HEK293 (cell line): ENCODE measurements around the gene SPG11.

Source experiments
- CTCF ChIA-PET: fragments of 350-600 bp; formaldehyde crosslinking; extraction: SDS; loops from one replicate; lab custom pipeline; 2021; ENCODE audit warnings: antibody characterized with exemption; lab: Yijun Ruan, JAX
- POLR2A ChIA-PET: fragments of 300-600 bp; formaldehyde crosslinking; extraction: SDS; loops from one replicate; lab custom pipeline; 2020; ENCODE audit warnings: antibody characterized with exemption, inconsistent platforms; lab: Yijun Ruan, JAX
- H3K27ac ChIP-seq: fragments of 200-500 bp; sonication (Bioruptor generic); 2 replicates; pipeline ENCODE4 v1.5.1; 2014; ENCODE audit warnings: low read depth, low read length, control low read depth, inconsistent platforms; ENCODE audit errors: extremely low read depth
- H3K36me3 ChIP-seq, 2 experiments: fragments of 200-500 bp in 1 of 2; sonication (Bioruptor generic) in 1 of 2; 1 replicate in 1 of 2; 2 replicates in 1 of 2; pipeline ENCODE4 v1.5.1; 2014 to 2017; ENCODE audit warnings: inconsistent platforms in 2 of 2, low read length in 2 of 2; ENCODE audit not compliant: control insufficient read depth in 2 of 2, insufficient read depth in 1 of 2
- H3K4me1 ChIP-seq: fragments of 200-500 bp; sonication (Bioruptor generic); 2 replicates; pipeline ENCODE4 v1.5.1; 2014; ENCODE audit warnings: mild to moderate bottlenecking, low read length, inconsistent platforms; ENCODE audit not compliant: control insufficient read depth, insufficient read depth
- H3K4me3 ChIP-seq: 2 replicates; pipeline ENCODE4 v1.5.1; 2011; ENCODE audit warnings: low read depth, mild to moderate bottlenecking, control low read depth, low read length, moderate library complexity
- H3K9me3 ChIP-seq: fragments of 200-500 bp; sonication (Bioruptor generic); 2 replicates; pipeline ENCODE4 v1.5.1; 2014; ENCODE audit warnings: low read depth, low read length, inconsistent platforms; ENCODE audit not compliant: control insufficient read depth, insufficient read depth
- CTCF ChIP-seq: fragments of 450-650 bp; formaldehyde crosslinking; IDR thresholded peaks from 2 replicates; pipeline ENCODE4 v1.5.1; 2016; ENCODE audit warnings: missing biosample characterization, missing genetic modification characterization
- FEZF1 ChIP-seq: fragments of 450-650 bp; formaldehyde crosslinking; IDR thresholded peaks from 2 replicates; pipeline ENCODE4 v1.5.1; 2016; ENCODE audit warnings: missing biosample characterization, missing genetic modification characterization
- GLIS1 ChIP-seq: fragments of 450-650 bp; formaldehyde crosslinking; IDR thresholded peaks from 2 replicates; pipeline ENCODE4 v1.5.1; 2016; ENCODE audit warnings: missing biosample characterization, missing genetic modification characterization
- IKZF3 ChIP-seq: fragments of 450-650 bp; IDR thresholded peaks from 2 replicates; pipeline ENCODE4 v1.5.0; 2018; ENCODE audit warnings: missing biosample characterization, mild to moderate bottlenecking, missing genetic modification characterization, moderate library complexity
- KLF16 ChIP-seq: fragments of 450-650 bp; formaldehyde crosslinking; IDR thresholded peaks from 2 replicates; pipeline ENCODE4 v1.5.1; 2017; ENCODE audit warnings: missing biosample characterization, missing genetic modification characterization
- KLF8 ChIP-seq: fragments of 450-650 bp; formaldehyde crosslinking; IDR thresholded peaks from 2 replicates; pipeline ENCODE4 v1.5.1; 2016; ENCODE audit warnings: missing biosample characterization, missing genetic modification characterization
- MEIS1 ChIP-seq: sonication (generic); formaldehyde crosslinking; IDR thresholded peaks from 2 replicates; pipeline ENCODE4 v1.8.1; 2022; ENCODE audit warnings: missing genetic modification reagents, mild to moderate bottlenecking, borderline replicate concordance
- MYNN ChIP-seq: fragments of 450-650 bp; formaldehyde crosslinking; IDR thresholded peaks from 2 replicates; pipeline ENCODE4 v1.5.1; 2016; ENCODE audit warnings: missing biosample characterization, missing genetic modification characterization, borderline replicate concordance
- PRDM1 ChIP-seq: fragments of 450-650 bp; formaldehyde crosslinking; IDR thresholded peaks from 2 replicates; pipeline ENCODE4; 2016; ENCODE audit warnings: missing biosample characterization, missing genetic modification characterization
- RBAK ChIP-seq: fragments of 450-650 bp; formaldehyde crosslinking; IDR thresholded peaks from 2 replicates; pipeline ENCODE4 v1.5.1; 2016; ENCODE audit warnings: missing biosample characterization, missing genetic modification characterization
- SETDB1 ChIP-seq: IDR thresholded peaks from one replicate; pipeline ENCODE4 v1.6.1; 2017; ENCODE audit warnings: mild to moderate bottlenecking, low read length, moderate library complexity, mixed read lengths; ENCODE audit not compliant: insufficient read length
- SP3 ChIP-seq: fragments of 450-650 bp; formaldehyde crosslinking; IDR thresholded peaks from 2 replicates; pipeline ENCODE4 v1.5.1; 2016; ENCODE audit warnings: missing biosample characterization, missing genetic modification characterization
- SP7 ChIP-seq: fragments of 450-650 bp; formaldehyde crosslinking; IDR thresholded peaks from 2 replicates; pipeline ENCODE4 v1.5.1; 2016; ENCODE audit warnings: missing biosample characterization, missing genetic modification characterization
- YY1 ChIP-seq: fragments of 450-650 bp; formaldehyde crosslinking; IDR thresholded peaks from 2 replicates; pipeline ENCODE4 v1.5.1; 2018; ENCODE audit warnings: missing biosample characterization, missing genetic modification characterization
- ZBTB49 ChIP-seq: fragments of 450-650 bp; formaldehyde crosslinking; IDR thresholded peaks from 2 replicates; pipeline ENCODE4 v1.5.1; 2016; ENCODE audit warnings: missing biosample characterization, missing genetic modification characterization, low read depth
- ZFP3 ChIP-seq: fragments of 450-650 bp; formaldehyde crosslinking; IDR thresholded peaks from 2 replicates; pipeline ENCODE4 v1.5.1; 2016; ENCODE audit warnings: low read depth, missing biosample characterization, missing genetic modification characterization
- ZFP37 ChIP-seq: fragments of 450-650 bp; formaldehyde crosslinking; IDR thresholded peaks from 2 replicates; pipeline ENCODE4 v1.5.1; 2016; ENCODE audit warnings: missing biosample characterization, missing genetic modification characterization
- ZNF18 ChIP-seq: fragments of 450-650 bp; formaldehyde crosslinking; IDR thresholded peaks from 2 replicates; pipeline ENCODE4 v1.5.1; 2016; ENCODE audit warnings: missing biosample characterization, missing genetic modification characterization
- ZNF521 ChIP-seq: fragments of 450-650 bp; formaldehyde crosslinking; IDR thresholded peaks from 2 replicates; pipeline ENCODE4 v1.5.1; 2017; ENCODE audit warnings: missing biosample characterization, mild to moderate bottlenecking, missing genetic modification characterization
- ZNF623 ChIP-seq: fragments of 450-650 bp; formaldehyde crosslinking; IDR thresholded peaks from 2 replicates; pipeline ENCODE4 v1.5.1; 2016; ENCODE audit warnings: missing biosample characterization, missing genetic modification characterization
- ZNF639 ChIP-seq: fragments of 450-650 bp; formaldehyde crosslinking; IDR thresholded peaks from 2 replicates; pipeline ENCODE4 v1.5.1; 2016; ENCODE audit warnings: missing biosample characterization, missing genetic modification characterization
- ZNF660 ChIP-seq: fragments of 450-650 bp; IDR thresholded peaks from 2 replicates; pipeline ENCODE4 v1.5.1; 2018; ENCODE audit warnings: missing biosample characterization, mild to moderate bottlenecking, missing genetic modification characterization
- ZNF837 ChIP-seq: fragments of 450-650 bp; formaldehyde crosslinking; IDR thresholded peaks from 2 replicates; pipeline ENCODE4 v1.5.1; 2016; ENCODE audit warnings: missing biosample characterization, missing genetic modification characterization
- ZSCAN30 ChIP-seq: fragments of 450-650 bp; IDR thresholded peaks from 2 replicates; pipeline ENCODE4 v1.5.1; 2018; ENCODE audit warnings: missing biosample characterization, mild to moderate bottlenecking, missing genetic modification characterization, moderate library complexity

Gene SPG11

GRCh38 chr15:44536962-44537734 is 126.3 kb downstream of the SPG11 start, which contains the start of gene EIF3J (continued):
- no peak for TF ChIP-seq ZNF837 (tag by site-specific recombination)
- TF ChIP-seq ZSCAN30 (tag by site-specific recombination) = peak; percentile 19; the same call in 1 of the 2 replicates
- no peak; the same call in 1 of the 2 replicates for TF ChIP-seq ZNF623
- peak; percentile 50 for TF ChIP-seq ZNF660 (tag by site-specific recombination)
- no peak for TF ChIP-seq FEZF1 (tag by site-specific recombination)
- no peak; the same call in 1 of the 2 replicates for TF ChIP-seq ZNF639 (tag by site-specific recombination)
- TF ChIP-seq SETDB1 = no peak
- TF ChIP-seq MYNN (tag by site-specific recombination) = no peak
- TF ChIP-seq SP7 (tag by site-specific recombination) = peak; percentile 32; the same call in 1 of the 2 replicates
- TF ChIP-seq IKZF3 = no peak
- TF ChIP-seq SP3 (tag by site-specific recombination) = peak; percentile 50
- no peak for TF ChIP-seq ZNF521 (tag by site-specific recombination)
- TF ChIP-seq ZFP3 (tag by site-specific recombination) = no peak
- TF ChIP-seq ZBTB49 = no peak
- 0 out of 2 replicates have a peak, but pooled peaks have one; percentile 27 for TF ChIP-seq PRDM1 (tag by site-specific recombination)
- TF ChIP-seq, all 188 proteins: peak for 30

- no peaks in the 10 kb centered on the region for H3K4me1 ChIP-seq
- peaks cover 9 to 24% of the 10 kb centered on the region in 2 experiments; a peak in 2 of 3 replicates for H3K36me3 ChIP-seq
- ChIA-PET POLR2A (interaction anchor here (0.6 to 1.9 kb wide), 11 partner anchors 8 to 248 kb away, joined by 3 to 18 read pairs (median 4); partner anchors contain the start of genes CTDSPL2, GOLM2 and SPG11), CTCF (interaction anchor here (0.7 kb wide), 1 partner anchor 509 kb away, joined by 3 read pairs; no protein-coding TSS in a partner anchor)
- peak overlapping the region; percentile 66 for H3K4me3 ChIP-seq
- peak overlapping the region; percentile 94 for H3K27ac ChIP-seq
- no peaks in the 10 kb centered on the region for H3K9me3 ChIP-seq
- TF ChIP-seq ZFP37 (tag by site-specific recombination) (peak; percentile 65; the same call in 1 of the 2 replicates), GLIS1 (tag by site-specific recombination) (peak; percentile 66), KLF16 (peak; percentile 59), YY1 (tag by site-specific recombination) (peak; percentile 50; the same call in 1 of the 2 replicates), ZNF18 (no peak), KLF8 (tag by site-specific recombination) (peak; percentile 29), CTCF (tag by site-specific recombination) (peak; percentile 67), SP3 (tag by site-specific recombination) (peak; percentile 61; the same call in 1 of the 2 replicates), MEIS1 (CRISPR knock-in tag) (no peak), RBAK (tag by site-specific recombination) (no peak)
These were observed 127.0 kb downstream of the SPG11 start for GRCh38 chr15:44536302-44536961.
